Ectodermal cell (in vitro differentiated cells): ENCODE data around the gene CWH43.
"Not testable (repeated sequence)": the region's sequence is repeated elsewhere in the genome, so short reads cannot be mapped to it uniquely, and the experiment has no call there.

Source experiments
- H3K27ac ChIP-seq: 2 replicates; pipeline ENCODE4 v1.7.0; 2013; ENCODE audit warnings: mild to moderate bottlenecking, low read depth, low read length; ENCODE audit not compliant: insufficient read depth, poor library complexity, severe bottlenecking
- H3K27me3 ChIP-seq: 2 replicates; pipeline ENCODE4 v1.7.0; 2013; ENCODE audit warnings: mild to moderate bottlenecking, low read length; ENCODE audit not compliant: insufficient read depth, control insufficient read depth, poor library complexity, severe bottlenecking
- H3K36me3 ChIP-seq: one replicate; pipeline ENCODE4 v1.7.0; 2013; ENCODE audit warnings: low read length; ENCODE audit not compliant: control insufficient read depth, insufficient read depth
- H3K4me1 ChIP-seq: one replicate; pipeline ENCODE4 v1.7.0; 2013; ENCODE audit warnings: low read length; ENCODE audit not compliant: control insufficient read depth, insufficient read depth
- H3K4me3 ChIP-seq: 2 replicates; pipeline ENCODE4 v1.7.0; 2013; ENCODE audit warnings: low read depth, low read length, control low read depth; ENCODE audit not compliant: insufficient read depth
- H3K9me3 ChIP-seq: 2 replicates; pipeline ENCODE4 v1.7.0; 2013; ENCODE audit warnings: mild to moderate bottlenecking, low read length, moderate library complexity; ENCODE audit not compliant: control insufficient read depth
- WGBS, 2 experiments: methylation state at CpG; one replicate each; pipeline ENCODE4 v1.1.7; 2013; ENCODE audit warnings: missing lambda C conversion rate in 2 of 2; 5-methylcytosine and 5-hydroxymethylcytosine counted together

Gene CWH43

GRCh38 chr4:49104231-49104930 is 118.3 kb downstream of the CWH43 start:
- H3K4me3 ChIP-seq, H3K27ac ChIP-seq, H3K4me1 ChIP-seq, H3K27me3 ChIP-seq, H3K36me3 ChIP-seq: not testable (repeated sequence)
- WGBS, 2 experiments = 59 to 62% methylated on average over 17 of the region's 17 CpGs
- peaks cover 27% of the 10 kb centered on the region for H3K9me3 ChIP-seq

- H3K9me3 ChIP-seq = peaks cover 23% of the 10 kb centered on the region
- H3K27me3 ChIP-seq, H3K4me3 ChIP-seq, H3K27ac ChIP-seq, H3K4me1 ChIP-seq, H3K36me3 ChIP-seq: not testable (repeated sequence)
- WGBS, 2 experiments = 73 to 75% methylated on average over 11 of the region's 11 CpGs
Observed at GRCh38 chr4:49105248-49105904, 119.3 kb downstream of the CWH43 start.

- H3K36me3 ChIP-seq, H3K27ac ChIP-seq, H3K27me3 ChIP-seq, H3K4me1 ChIP-seq, H3K4me3 ChIP-seq: not testable (repeated sequence)
- H3K9me3 ChIP-seq = peaks cover 26% of the 10 kb centered on the region
- 52 to 55% methylated on average over 6 of the region's 6 CpGs for WGBS, 2 experiments
Observed at GRCh38 chr4:49107262-49107661, 121.2 kb downstream of the CWH43 start.

GRCh38 chr4:49108183-49108978 is 122.3 kb downstream of the CWH43 start:
- H3K27me3 ChIP-seq, H3K4me3 ChIP-seq, H3K36me3 ChIP-seq, H3K4me1 ChIP-seq, H3K27ac ChIP-seq: not testable (repeated sequence)
- WGBS, 2 experiments = 50 to 51% methylated on average over 14 of the region's 17 CpGs
- H3K9me3 ChIP-seq = peaks cover 21% of the 10 kb centered on the region

GRCh38 chr4:49109567-49110166 is 123.6 kb downstream of the CWH43 start:
- not testable (repeated sequence) for H3K36me3 ChIP-seq, H3K4me3 ChIP-seq, H3K27ac ChIP-seq, H3K4me1 ChIP-seq, H3K27me3 ChIP-seq
- H3K9me3 ChIP-seq = peaks cover 19% of the 10 kb centered on the region
- 50 to 51% methylated on average over 10 of the region's 10 CpGs for WGBS, 2 experiments

GRCh38 chr4:49110579-49110978 is 124.5 kb downstream of the CWH43 start:
- not testable (repeated sequence) for H3K27ac ChIP-seq, H3K4me3 ChIP-seq, H3K27me3 ChIP-seq, H3K36me3 ChIP-seq, H3K4me1 ChIP-seq
- peaks cover 21% of the 10 kb centered on the region for H3K9me3 ChIP-seq
- 59 to 65% methylated on average over 5 of the region's 5 CpGs for whole genome bisulfite sequencing, 2 experiments
